HepG2 (cell line): ENCODE data around the gene LDLRAD2. TPM values are rescaled to one million over a fixed set of nuclear protein-coding genes. Genes with fewer than 3 reads are reported as not detected.

Experiments used
- ATAC-seq: fragments of 200-7000 bp; cut with Tn5 transposase; 3 replicates; pipeline ENCODE4 v1.9.1; 2020; ENCODE audit warnings: mild to moderate bottlenecking, moderate library complexity
- BruUV-seq: library from RNA; stranded (reverse); fragments of 400-500 nt; replicated peaks from 2 replicates; lab custom pipeline; 2021; lab: Mats Ljungman, UMichigan
- CTCF ChIA-PET: fragments of 300-600 bp; formaldehyde crosslinking; extraction: SDS; loops from one replicate; lab custom pipeline; 2021; ENCODE audit warnings: low total read pairs, inconsistent platforms, low intra/inter-chr PET ratio; lab: Yijun Ruan, JAX
- POLR2A ChIA-PET: fragments of 350-600 bp; sonication (Branson Sonifier 250); formaldehyde crosslinking; loops from one replicate; lab custom pipeline; 2020; ENCODE audit warnings: antibody characterized with exemption, inconsistent platforms; lab: Yijun Ruan, JAX
- DNase-seq: peaks from one replicate; pipeline ENCODE4 v3.0.0-alpha.2; 2015; ENCODE audit warnings: low spot score
- FAIRE-seq: peaks from 3 replicates; lab custom pipeline; 2011; peaks lifted over from hg19 to GRCh38; lab: Jason Lieb, UNC
- H2AFZ ChIP-seq: one replicate; pipeline ENCODE4 v1.6.1; 2011; ENCODE audit warnings: low read length, inconsistent platforms
- H3K27ac ChIP-seq: fragments of 300-600 bp; 3 replicates; pipeline ENCODE4 v1.8.0; 2011; ENCODE audit warnings: mixed run types, mild to moderate bottlenecking, mixed read lengths, low read length, inconsistent platforms; ENCODE audit not compliant: insufficient read depth; ENCODE audit errors: extremely low read length
- H3K27me3 ChIP-seq, 2 experiments: fragments of 200-600 bp in 1 of 2; 2 replicates in 1 of 2; 3 replicates in 1 of 2; pipeline versions ENCODE4 v1.6.0 to v1.8.0; 2011; ENCODE audit warnings: low read length in 2 of 2, mild to moderate bottlenecking in 2 of 2, moderate library complexity in 2 of 2, inconsistent platforms in 1 of 2; ENCODE audit not compliant: insufficient read depth in 2 of 2, control insufficient read depth in 1 of 2
- H3K36me3 ChIP-seq, 2 experiments: fragments of 200-600 bp in 1 of 2; replicated peaks in 1 of 2; 2 replicates in 1 of 2; 3 replicates in 1 of 2; pipeline versions ENCODE4 v1.5.1 to v1.8.0; 2011; ENCODE audit warnings: low read length in 2 of 2, inconsistent platforms in 1 of 2; ENCODE audit not compliant: insufficient read depth in 2 of 2, control insufficient read depth in 1 of 2
- H3K4me1 ChIP-seq: 2 replicates; pipeline ENCODE4 v1.5.1; 2012; ENCODE audit warnings: low read length, inconsistent platforms; ENCODE audit not compliant: insufficient read depth
- H3K4me2 ChIP-seq: 2 replicates; pipeline ENCODE4 v1.6.0; 2011; ENCODE audit warnings: low read depth, low read length, inconsistent platforms
- H3K4me3 ChIP-seq, 3 experiments: fragments of 200-600 bp in 1 of 3; sonication (generic), shearing (Covaris generic) in 1 of 3; replicated peaks in 1 of 3; 2 replicates each; pipeline ENCODE4 v1.5.1; 2011 to 2016; ENCODE audit warnings: low read length in 3 of 3, inconsistent platforms in 2 of 3, low read depth in 2 of 3, mild to moderate bottlenecking in 2 of 3, control low read depth in 1 of 3, mixed read lengths in 1 of 3; ENCODE audit not compliant: insufficient read depth in 1 of 3
- H3K79me2 ChIP-seq: one replicate; pipeline ENCODE4 v1.6.1; 2011; ENCODE audit warnings: low read length, inconsistent platforms; ENCODE audit not compliant: insufficient read depth
- H3K9ac ChIP-seq: 2 replicates; pipeline ENCODE4 v1.6.0; 2011; ENCODE audit warnings: mild to moderate bottlenecking, low read depth, low read length, inconsistent platforms; ENCODE audit not compliant: insufficient read depth
- H3K9me3 ChIP-seq: 2 replicates; pipeline ENCODE4 v1.5.1; 2012; ENCODE audit warnings: mild to moderate bottlenecking, low read length
- H4K20me1 ChIP-seq: 2 replicates; pipeline ENCODE4 v1.6.0; 2011; ENCODE audit warnings: inconsistent platforms, mild to moderate bottlenecking, low read length, moderate library complexity; ENCODE audit not compliant: insufficient read depth
- E2F1 ChIP-seq: sonication (generic); formaldehyde crosslinking; IDR thresholded peaks from 2 replicates; pipeline ENCODE4 v1.5.0; 2020; ENCODE audit warnings: missing genetic modification reagents
- HNRNPL ChIP-seq: fragments of 200-400 bp; formaldehyde crosslinking; IDR thresholded peaks from 2 replicates; pipeline ENCODE4 v1.6.1; 2017; ENCODE audit warnings: mild to moderate bottlenecking, low read depth, low read length
- MBD4 ChIP-seq: IDR thresholded peaks from 2 replicates; pipeline ENCODE4 v1.6.1; 2012; ENCODE audit warnings: low read length, inconsistent platforms, borderline replicate concordance
- WGBS: methylation state at CpG from one replicate; pipeline ENCODE4 v1.1.6; 2017; ENCODE audit warnings: low lambda C conversion rate; 5-methylcytosine and 5-hydroxymethylcytosine counted together
- in situ Hi-C: cut with HindIII; loops from 2 replicates; pipeline ENCODE4 v1.10.0; 2017; ENCODE audit warnings: low pct_unique_long_range_greater_than_20kb; ENCODE audit not compliant: extremely low pct_ligation_motif_present
- intact Hi-C: fragments of 100-400 bp; cut with micrococcal nuclease; formaldehyde crosslinking; loops from one replicate; pipeline ENCODE4 v1.10.0; 2022; ENCODE audit not compliant: unreplicated experiment
- polyA plus RNA-seq, 8 experiments: library from polyadenylated mRNA; depleted of rRNA in 3 of 8; stranded (reverse) in 7 of 8; unstranded in 1 of 8; fragments of >200 nt; fragmentation: Illumina TruSeq in 4 of 8; extraction: Trizol in 4 of 8; gene quantifications; 2 replicates each; pipeline versions ENCODE4 v1.2.1 to v1.2.3, GENCODE V29; 2011 to 2016; ENCODE audit warnings: low read depth in 4 of 8, missing spikeins in 1 of 8, mixed read lengths in 1 of 8; ENCODE audit not compliant: insufficient read depth in 1 of 8
- total RNA-seq, 5 experiments: library from RNA; depleted of rRNA; stranded (reverse); fragments of >200 nt; fragmentation: Illumina TruSeq; extraction: Trizol; gene quantifications; 2 replicates each; pipeline ENCODE4 v1.2.3, GENCODE V29; 2016; ENCODE audit warnings: low read depth in 1 of 5

The LDLRAD2 gene
- total and polyA plus RNA-seq, 2 of the 13 experiments (the other 11 are each of a cell fraction or from before 2014, with no cell fraction given): not detected

- WGBS: 97% methylated on average over 5 of the region's 5 CpGs
- in situ Hi-C loops: no loop called here
- Histone ChIP-seq H3K27me3 (no peaks in the 10 kb centered on the region), H2AFZ (no peak overlapping the region), H3K79me2 (no peaks in the 10 kb centered on the region), H3K9ac (no peak overlapping the region), H3K9me3 (no peaks in the 10 kb centered on the region), H3K27ac (no peak overlapping the region), H3K4me2 (no peak overlapping the region), H4K20me1 (no peaks in the 10 kb centered on the region), H3K4me1 (no peaks in the 10 kb centered on the region), H3K4me3 (no peak overlapping the region), H3K36me3 (peaks cover 17 to 23% of the 10 kb centered on the region in 2 experiments; a peak in 4 of 5 replicates)
- ATAC-seq: no peak
- no peak for DNase-seq
- no peak for FAIRE-seq
- no TSS peak for BruUV-seq
- intact Hi-C loops: no loop called here
- TF ChIP-seq MBD4: no peak
- ChIA-PET CTCF (no interaction called here), POLR2A (no interaction called here)
Observed at GRCh38 chr1:21827141-21827679, 15.1 kb downstream of the LDLRAD2 start.

DNA sequence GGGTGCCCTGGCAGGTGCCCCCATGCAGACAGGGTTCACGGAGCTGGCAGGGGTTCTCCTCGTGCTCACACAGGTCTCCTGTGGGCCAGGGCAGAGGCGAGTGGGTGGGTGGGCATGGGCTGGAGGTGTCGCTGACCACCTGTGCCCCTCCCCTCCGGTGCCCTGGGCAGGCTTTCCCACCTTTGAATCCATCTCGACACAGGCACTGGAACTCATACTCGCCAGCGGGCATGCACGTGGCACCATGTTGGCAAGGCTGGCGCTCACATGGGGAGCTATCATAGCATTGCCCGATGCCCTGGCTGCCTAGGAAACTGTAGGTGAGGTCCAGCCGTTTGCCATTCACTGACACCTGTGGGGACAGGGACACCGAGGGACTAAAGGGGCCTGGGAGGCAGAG is 16.0 kb downstream of the LDLRAD2 start:
- Histone ChIP-seq H3K4me2 (no peak overlapping the region), H3K27me3 (no peaks in the 10 kb centered on the region), H4K20me1 (no peaks in the 10 kb centered on the region), H2AFZ (no peak overlapping the region), H3K4me1 (no peaks in the 10 kb centered on the region), H3K9ac (no peak overlapping the region), H3K9me3 (no peaks in the 10 kb centered on the region), H3K79me2 (no peaks in the 10 kb centered on the region), H3K27ac (no peak overlapping the region), H3K36me3 (peaks cover 18 to 27% of the 10 kb centered on the region in 2 experiments; a peak in 4 of 5 replicates), H3K4me3 (no peak overlapping the region)
- POLR2A ChIA-PET: no interaction called here
- CTCF ChIA-PET: no interaction called here
- FAIRE-seq (no peak), DNase-seq (no peak), ATAC-seq (no peak)
- WGBS: 99% methylated on average over 10 of the region's 13 CpGs
- TF ChIP-seq HNRNPL (peak; percentile 54; the same call in 1 of the 2 replicates), E2F1 (CRISPR knock-in tag) (no peak)
- BruUV-seq: no TSS peak
- intact Hi-C loops (no loop called here), in situ Hi-C loops (no loop called here)
